Tibial nerve (tissue), 4 donors: ENCODE measurements around the gene MCCC1.

Experiments
- CTCF ChIP-seq, 5 experiments: fragments of 200-600 bp in 3 of 5; fragments of 450-650 bp in 2 of 5; sonication (generic) in 3 of 5; IDR thresholded peaks; one replicate each; pipeline ENCODE4 v1.5.1; 2016 to 2019; ENCODE audit warnings: antibody characterized with exemption in 5 of 5, mild to moderate bottlenecking in 3 of 5, moderate library complexity in 2 of 5
- EP300 ChIP-seq, 2 donors: sonication (generic); formaldehyde crosslinking; IDR thresholded peaks; one replicate each; pipeline ENCODE4 v1.6.1; 2017; ENCODE audit warnings: antibody characterized with exemption in 2 of 2, mild to moderate bottlenecking in 1 of 2
- POLR2A ChIP-seq, 2 donors: fragments of 450-650 bp; IDR thresholded peaks; one replicate each; pipeline ENCODE4 v1.6.1; 2017; ENCODE audit warnings: antibody characterized with exemption in 2 of 2, mild to moderate bottlenecking in 2 of 2, moderate library complexity in 2 of 2

GRCh38 chr3:182980204-182981037 lies 118.9 kb downstream of the MCCC1 start, which contains the start of gene DCUN1D1:
- TF ChIP-seq POLR2A (IDR thresholded peaks at IDR 0.05) = peak; percentile 36 to 66
- TF ChIP-seq CTCF (IDR thresholded peaks at IDR 0.05) = peak in 1 of 5 experiments; percentile 10
- TF ChIP-seq EP300 (IDR thresholded peaks at IDR 0.05) = peak in 1 of 2 donors; percentile 30
